KOPT-K1 (cell line): ENCODE results near the gene ARHGEF39.

Experiments used
- H3K27ac ChIP-seq: fragments of 200-600 bp; sonication (generic); 2 replicates; pipeline ENCODE4 v1.5.1; 2016; ENCODE audit warnings: antibody characterized with exemption, mild to moderate bottlenecking, low read depth, low read length; ENCODE audit not compliant: poor library complexity, severe bottlenecking
- H3K36me3 ChIP-seq: fragments of 200-600 bp; sonication (generic); 2 replicates; pipeline ENCODE4 v1.5.1; 2017; ENCODE audit warnings: antibody characterized with exemption, mild to moderate bottlenecking, low read length, moderate library complexity; ENCODE audit not compliant: insufficient read depth
- H3K9me3 ChIP-seq: fragments of 200-600 bp; sonication (generic); 2 replicates; pipeline ENCODE4 v1.5.1; 2017; ENCODE audit warnings: antibody characterized with exemption, low read length, mild to moderate bottlenecking; ENCODE audit not compliant: insufficient read depth, poor library complexity, severe bottlenecking

ARHGEF39 gene

GRCh38 chr9:35673132-35674024 lies 8.4 kb upstream of the ARHGEF39 start, which contains the start of gene CA9:
Gene CA9 (plus strand): TSS chr9:35673928. CDS start chr9:35673960, 32 bp downstream.
- Histone ChIP-seq H3K27ac (no peak within 1 kb of the TSS), H3K9me3 (no peaks in the 10 kb centered on the region), H3K36me3 (no peaks in the 10 kb centered on the region)

- Histone ChIP-seq H3K27ac (no peak overlapping the region), H3K9me3 (no peaks in the 10 kb centered on the region), H3K36me3 (no peaks in the 10 kb centered on the region)
Observed at GRCh38 chr9:35669331-35670145, 4.5 kb upstream of the ARHGEF39 start.

- Histone ChIP-seq H3K36me3 (no peaks in the 10 kb centered on the region), H3K9me3 (no peaks in the 10 kb centered on the region), H3K27ac (no peak overlapping the region)
Observed at GRCh38 chr9:35667939-35668338, 2.9 kb upstream of the ARHGEF39 start.

- Histone ChIP-seq H3K27ac (no peak overlapping the region), H3K36me3 (no peaks in the 10 kb centered on the region), H3K9me3 (no peaks in the 10 kb centered on the region)
Observed at GRCh38 chr9:35666549-35666948, 1.6 kb upstream of the ARHGEF39 start.

GRCh38 chr9:35666045-35666444 lies 1.1 kb upstream of the ARHGEF39 start:
- Histone ChIP-seq H3K36me3 (0 out of 2 replicates have a peak, but pooled peaks cover under 1% of the 10 kb centered on the region), H3K9me3 (no peaks in the 10 kb centered on the region), H3K27ac (no peak overlapping the region)

GRCh38 chr9:35665471-35665818 lies 450 bp upstream of the ARHGEF39 start:
- peak overlapping the region; percentile 64 for H3K27ac ChIP-seq
- peaks cover 6% of the 10 kb centered on the region; the same call in 1 of the 2 replicates for H3K36me3 ChIP-seq
- no peaks in the 10 kb centered on the region for H3K9me3 ChIP-seq

GRCh38 chr9:35662437-35662836 lies 2.6 kb downstream of the ARHGEF39 start:
- H3K27ac ChIP-seq = peak overlapping the region; percentile 53
- H3K9me3 ChIP-seq = no peaks in the 10 kb centered on the region

GRCh38 chr9:35661756-35662350 lies 3.1 kb downstream of the ARHGEF39 start:
- no peaks in the 10 kb centered on the region for H3K9me3 ChIP-seq
- H3K36me3 ChIP-seq = peaks cover 11% of the 10 kb centered on the region; the same call in 1 of the 2 replicates
- H3K27ac ChIP-seq = peak overlapping the region; percentile 53

More at GRCh38 chr9:35662437-35662836, 2.6 kb downstream of the ARHGEF39 start:
- peaks cover 11% of the 10 kb centered on the region; the same call in 1 of the 2 replicates for H3K36me3 ChIP-seq

- Histone ChIP-seq H3K36me3 (peaks cover 11% of the 10 kb centered on the region; the same call in 1 of the 2 replicates), H3K27ac (no peak overlapping the region), H3K9me3 (no peaks in the 10 kb centered on the region)
Observed at GRCh38 chr9:35660966-35661415, 4.0 kb downstream of the ARHGEF39 start.

GRCh38 chr9:35659340-35659739 lies 5.7 kb downstream of the ARHGEF39 start:
- no peak overlapping the region for H3K27ac ChIP-seq
- H3K36me3 ChIP-seq = peaks cover 11% of the 10 kb centered on the region; the same call in 1 of the 2 replicates
- no peaks in the 10 kb centered on the region for H3K9me3 ChIP-seq

- peak overlapping the region; percentile 69 for H3K27ac ChIP-seq
- H3K36me3 ChIP-seq = peaks cover 11% of the 10 kb centered on the region; the same call in 1 of the 2 replicates
- no peaks in the 10 kb centered on the region for H3K9me3 ChIP-seq
Observed at GRCh38 chr9:35658968-35659220, 6.1 kb downstream of the ARHGEF39 start.

GRCh38 chr9:35658137-35658967 lies 6.6 kb downstream of the ARHGEF39 start, which contains the start of gene CCDC107:
Gene CCDC107 (plus strand): TSS chr9:35658292. CDS start chr9:35658380, 88 bp downstream.
- no peaks in the 10 kb centered on the region for H3K9me3 ChIP-seq
- H3K27ac ChIP-seq = peak within 1 kb of the TSS; percentile 69
- peaks cover 11% of the 10 kb centered on the region; the same call in 1 of the 2 replicates for H3K36me3 ChIP-seq

GRCh38 chr9:35657546-35658136 lies 7.4 kb downstream of the ARHGEF39 start, which contains the start of gene RMRP:
Gene RMRP (minus strand): TSS chr9:35658019.
- peaks cover 11% of the 10 kb centered on the region; the same call in 1 of the 2 replicates for H3K36me3 ChIP-seq
- H3K27ac ChIP-seq = peak within 1 kb of the TSS; percentile 69
- no peaks in the 10 kb centered on the region for H3K9me3 ChIP-seq
